Right ventricle myocardium inferior (tissue), 1 donor: Measurements from ENCODE around the gene TMEM11. TPM values are rescaled to one million over a fixed set of nuclear protein-coding genes. Genes with fewer than 3 reads are reported as not detected.

Experiments
- ATAC-seq: fragments of 200-7000 bp; cut with Tn5 transposase; one replicate; pipeline ENCODE4 v1.9.1; 2020; ENCODE audit warnings: mild to moderate bottlenecking, moderate library complexity
- DNase-seq: peaks from one replicate; pipeline ENCODE4 v3.0.0; 2021; ENCODE audit errors: missing footprints
- intact Hi-C: fragments of 100-400 bp; cut with DNase I; formaldehyde crosslinking; loops from one replicate; pipeline ENCODE4 v1.11.0; 2022
- long read RNA-seq: library from polyadenylated mRNA; unstranded; transcript quantifications from one replicate; pipeline ENCODE4 v2.0.0, GENCODE V29; 2021
- total RNA-seq: library from RNA; stranded (reverse); fragmentation: NEBNext Ultra II Directional; extraction: Animal tissue kit (Norgen Biotek cat#: 25700); gene quantifications from one replicate; pipeline ENCODE4 v1.2.1, GENCODE V29; 2021
- donor health status: DM: no; HTN: yes; CAD: no; lungs with severe emphysema.

Gene TMEM11
- 35.3 TPM for total RNA-seq
- long read RNA-seq, transcript TMEM11-202 (3 exons, 1,246 nt): major isoform, 20 of 43 reads
- long read RNA-seq, transcript TMEM11-201 (2 exons, 2,095 nt): minor isoform, 17 of 43 reads
- long read RNA-seq, partial matches to known transcripts: 0 of 43 reads
- long read RNA-seq, other reads (novel, unspliced or antisense): 6 of 43 reads

- DNase-seq (peak; percentile 99), ATAC-seq (peak; percentile 96)
- intact Hi-C loops: loop anchor here (2.0 to 5.0 kb wide), 4 partner anchors 39 to 172 kb away; partner anchors contain the start of genes DHRS7B, NATD1 and USP22
These were observed at the start of gene TMEM11 for GRCh38 chr17:21214015-21214776. TSS of gene TMEM11 (minus strand) at chr17:21214161. CDS start at chr17:21214152, 9 bp downstream.

GRCh38 chr17:21263376-21263775 is 49.4 kb upstream of the TMEM11 start:
- no peak for DNase-seq
- intact Hi-C loops: no loop called here
- no peak for ATAC-seq

- intact Hi-C loops: no loop called here
- ATAC-seq: no peak
- DNase-seq: no peak
These were observed 48.5 kb upstream of the TMEM11 start for GRCh38 chr17:21262259-21262993.

GRCh38 chr17:21258593-21258992 is 44.6 kb upstream of the TMEM11 start:
- no peak for ATAC-seq
- intact Hi-C loops: no loop called here
- DNase-seq: no peak

- intact Hi-C loops: loop anchor here (1.0 to 2.0 kb wide), 3 partner anchors 21 to 39 kb away; partner anchors contain the start of genes MAP2K3 and TMEM11
- DNase-seq (no peak), ATAC-seq (no peak)
These were observed 39.9 kb upstream of the TMEM11 start for GRCh38 chr17:21253646-21254441.

GRCh38 chr17:21252796-21253645 is 39.1 kb upstream of the TMEM11 start, which contains the start of gene NATD1:
TSS of gene NATD1 (minus strand) at chr17:21253410. CDS start at chr17:21253264, 146 bp downstream.
- DNase-seq: peak; percentile 97
- intact Hi-C loops: loop anchor here (1.0 to 2.0 kb wide), 3 partner anchors 22 to 38 kb away; partner anchors contain the start of genes MAP2K3 and TMEM11
- ATAC-seq: peak; percentile 78

- intact Hi-C loops: loop anchor here (2.0 kb wide), 2 partner anchors 32 to 38 kb away; partner anchors contain the start of genes MAP2K3 and TMEM11
- DNase-seq: no peak
- ATAC-seq: no peak
These were observed 38.4 kb upstream of the TMEM11 start for GRCh38 chr17:21252289-21252795.

- no peak for ATAC-seq
- DNase-seq: no peak
- intact Hi-C loops: loop anchor here (2.0 kb wide), 2 partner anchors 33 to 37 kb away; partner anchors contain the start of genes MAP2K3 and TMEM11
These were observed 37.5 kb upstream of the TMEM11 start for GRCh38 chr17:21251337-21252010.

GRCh38 chr17:21250854-21251253 is 36.9 kb upstream of the TMEM11 start:
- DNase-seq (no peak), ATAC-seq (no peak)
- intact Hi-C loops: no loop called here

GRCh38 chr17:21249920-21250703 is 36.2 kb upstream of the TMEM11 start:
- intact Hi-C loops: no loop called here
- no peak for ATAC-seq
- DNase-seq: no peak

GRCh38 chr17:21249086-21249795 is 35.3 kb upstream of the TMEM11 start:
- intact Hi-C loops: no loop called here
- ATAC-seq (no peak), DNase-seq (no peak)

GRCh38 chr17:21248500-21248899 is 34.5 kb upstream of the TMEM11 start:
- ATAC-seq (peak; percentile 52), DNase-seq (no peak)
- intact Hi-C loops: no loop called here

- ATAC-seq (no peak), DNase-seq (no peak)
- intact Hi-C loops: no loop called here
These were observed 33.7 kb upstream of the TMEM11 start for GRCh38 chr17:21247552-21248258.

- no peak for ATAC-seq
- DNase-seq: no peak
- intact Hi-C loops: no loop called here
These were observed 32.7 kb upstream of the TMEM11 start for GRCh38 chr17:21246698-21247097.

GRCh38 chr17:21245639-21246084 is 31.7 kb upstream of the TMEM11 start:
- intact Hi-C loops: no loop called here
- ATAC-seq (peak; percentile 44), DNase-seq (peak; percentile 67)
